Lung (tissue), 12 donors: ENCODE data around the gene PPHLN1. TPM values are rescaled to one million over a fixed set of nuclear protein-coding genes. Genes with fewer than 3 reads are reported as not detected.

ENCODE experiments used
- ATAC-seq: fragments of 200-7000 bp; cut with Tn5 transposase; one replicate; pipeline ENCODE4 v1.9.1; 2020; ENCODE audit warnings: moderate number of reproducible peaks; ENCODE audit not compliant: insufficient read depth, low FRiP score
- DNase-seq, 3 donors: peaks; one replicate each; pipeline ENCODE4 v3.0.0-alpha.2; 2013 to 2017
- H3K27ac ChIP-seq, 2 donors: one replicate each; pipeline ENCODE4 v1.5.1; 2013; ENCODE audit warnings: mild to moderate bottlenecking in 2 of 2, moderate library complexity in 2 of 2, control low read depth in 1 of 2, inconsistent platforms in 1 of 2, low read depth in 1 of 2, low read length in 1 of 2
- H3K27me3 ChIP-seq, 3 donors: one replicate each; pipeline ENCODE4 v1.5.1; 2013; ENCODE audit warnings: low read length in 2 of 3; ENCODE audit not compliant: control insufficient read depth in 3 of 3, insufficient read depth in 3 of 3
- H3K36me3 ChIP-seq, 4 donors: one replicate each; pipeline ENCODE4 v1.5.1; 2013; ENCODE audit warnings: low read length in 4 of 4, mild to moderate bottlenecking in 1 of 4, moderate library complexity in 1 of 4; ENCODE audit not compliant: control insufficient read depth in 4 of 4, insufficient read depth in 4 of 4
- H3K4me1 ChIP-seq, 5 donors: one replicate each; pipeline ENCODE4 v1.5.1; 2013; ENCODE audit warnings: low read length in 5 of 5, mild to moderate bottlenecking in 2 of 5, moderate library complexity in 1 of 5; ENCODE audit not compliant: control insufficient read depth in 5 of 5, insufficient read depth in 5 of 5
- H3K4me3 ChIP-seq: one replicate; pipeline ENCODE4 v1.5.1; 2013; ENCODE audit warnings: mild to moderate bottlenecking, control low read depth, moderate library complexity
- H3K9ac ChIP-seq, 2 donors: one replicate each; pipeline ENCODE4 v1.5.1; 2013; ENCODE audit warnings: low read length in 2 of 2, control low read depth in 1 of 2; ENCODE audit not compliant: insufficient read depth in 1 of 2
- H3K9me3 ChIP-seq, 4 donors: one replicate each; pipeline ENCODE4 v1.5.1; 2013; ENCODE audit warnings: low read length in 3 of 4, mild to moderate bottlenecking in 1 of 4, moderate library complexity in 1 of 4; ENCODE audit not compliant: control insufficient read depth in 4 of 4, insufficient read depth in 3 of 4
- WGBS, 2 donors: extraction: QIAGEN DNeasy Blood & Tissue Kit; methylation state at CpG; one replicate each; pipeline ENCODE4 v1.1.7; 2013; 5-methylcytosine and 5-hydroxymethylcytosine counted together
- polyA plus RNA-seq, 2 donors: library from polyadenylated mRNA; stranded (reverse); fragments of 200-250 nt; gene quantifications; one replicate each; pipeline ENCODE4 v1.2.1, GENCODE V29; 2013
- total RNA-seq, 2 donors: library from RNA; depleted of rRNA in 1 of 2; stranded (reverse); fragments of >200 nt in 1 of 2; gene quantifications; one replicate each; pipeline ENCODE4 v1.2.1, GENCODE V29; 2014 to 2021
- TF ChIP-seq, protein P1 (sequence below): IDR thresholded peaks from 2 replicates; pipeline ENCODE4 v1.5.1; 2012; ENCODE audit warnings: mild to moderate bottlenecking; ENCODE audit errors: control extremely low read depth, extremely low read depth
- donor health status: control.
- donor health status: control.
- donor health status: Bipolar disorder and iron deficiency.
- donor health status: healthy.
- donor health status: DM: yes; HTN: yes; CAD: no.

The PPHLN1 gene
- total and polyA plus RNA-seq, 4 donors, result 26.5 to 72.5 (median 34.3) TPM

DNA sequence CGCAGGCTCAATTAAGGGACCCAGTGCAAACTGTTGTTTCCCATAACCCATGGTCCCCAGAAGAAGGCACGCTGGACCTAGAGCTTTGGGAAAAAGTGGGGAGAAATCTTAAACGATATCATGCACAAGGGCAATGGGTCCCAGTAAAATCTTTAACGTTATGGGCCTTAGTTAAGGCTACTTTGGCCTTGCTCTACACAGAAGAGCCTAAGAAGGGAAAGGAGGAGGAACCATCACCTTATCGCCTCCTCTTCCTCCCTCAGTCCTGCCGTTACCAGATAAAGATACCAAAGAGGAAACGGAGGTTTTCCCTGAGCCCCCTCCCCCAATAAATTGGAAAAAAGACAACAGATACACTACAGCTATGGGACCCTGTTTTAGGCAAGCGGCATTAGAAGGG is 116.9 kb downstream of the PPHLN1 start:
- ATAC-seq, result no peak
- 92 to 93% methylated on average over 8 of the region's 8 CpGs for WGBS, 2 donors
- H3K9me3 ChIP-seq, result peaks cover 0 to 1% (median 0%) of the 10 kb centered on the region in 4 donors
- no peak overlapping the region for H3K27ac ChIP-seq
- H3K27me3 ChIP-seq, result no peaks in the 10 kb centered on the region
- H3K36me3 ChIP-seq, result peaks cover 9 to 20% (median 15%) of the 10 kb centered on the region in 4 donors
- H3K9ac ChIP-seq, result no peak overlapping the region
- H3K4me1 ChIP-seq, result no peaks in the 10 kb centered on the region
- TF ChIP-seq, protein P1, sequence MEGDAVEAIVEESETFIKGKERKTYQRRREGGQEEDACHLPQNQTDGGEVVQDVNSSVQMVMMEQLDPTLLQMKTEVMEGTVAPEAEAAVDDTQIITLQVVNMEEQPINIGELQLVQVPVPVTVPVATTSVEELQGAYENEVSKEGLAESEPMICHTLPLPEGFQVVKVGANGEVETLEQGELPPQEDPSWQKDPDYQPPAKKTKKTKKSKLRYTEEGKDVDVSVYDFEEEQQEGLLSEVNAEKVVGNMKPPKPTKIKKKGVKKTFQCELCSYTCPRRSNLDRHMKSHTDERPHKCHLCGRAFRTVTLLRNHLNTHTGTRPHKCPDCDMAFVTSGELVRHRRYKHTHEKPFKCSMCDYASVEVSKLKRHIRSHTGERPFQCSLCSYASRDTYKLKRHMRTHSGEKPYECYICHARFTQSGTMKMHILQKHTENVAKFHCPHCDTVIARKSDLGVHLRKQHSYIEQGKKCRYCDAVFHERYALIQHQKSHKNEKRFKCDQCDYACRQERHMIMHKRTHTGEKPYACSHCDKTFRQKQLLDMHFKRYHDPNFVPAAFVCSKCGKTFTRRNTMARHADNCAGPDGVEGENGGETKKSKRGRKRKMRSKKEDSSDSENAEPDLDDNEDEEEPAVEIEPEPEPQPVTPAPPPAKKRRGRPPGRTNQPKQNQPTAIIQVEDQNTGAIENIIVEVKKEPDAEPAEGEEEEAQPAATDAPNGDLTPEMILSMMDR, result no peak
- DNase-seq, result no peak
- H3K4me3 ChIP-seq, result no peak overlapping the region

DNA sequence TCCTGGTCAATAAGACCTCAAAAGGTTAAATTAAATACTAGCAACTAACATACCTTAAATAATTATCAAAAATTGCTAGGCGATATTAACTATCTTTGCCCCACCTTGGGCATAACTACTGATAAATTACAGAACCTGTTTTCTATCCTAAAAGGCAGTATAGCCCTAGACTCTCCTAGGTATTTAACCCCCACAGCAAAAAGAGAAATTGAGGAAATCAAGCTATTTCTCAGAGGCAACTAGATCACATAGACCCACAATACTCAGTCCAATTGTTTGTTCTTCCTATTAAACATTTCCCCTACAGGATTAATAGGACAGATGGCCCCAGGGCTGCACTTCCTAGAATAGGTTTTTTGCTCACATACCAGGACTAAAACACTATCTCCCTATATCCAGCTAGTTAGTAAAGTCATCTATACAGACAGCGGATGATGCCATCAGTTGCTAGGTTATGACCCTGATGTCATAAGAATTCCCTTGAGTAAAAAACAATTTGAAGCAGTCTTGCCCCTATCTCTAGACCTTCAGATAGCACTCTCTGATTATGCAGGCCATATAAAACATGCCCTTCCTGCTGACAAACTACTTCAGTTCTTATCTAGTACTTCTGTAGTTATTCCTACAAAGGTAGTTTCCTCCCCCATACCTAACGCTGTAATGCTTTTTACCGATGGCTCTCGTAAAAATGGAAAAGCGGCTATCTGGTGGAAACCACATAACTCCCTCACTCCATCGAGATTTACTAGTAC is 118.4 kb downstream of the PPHLN1 start:
- no peak overlapping the region for H3K27ac ChIP-seq
- no peaks in the 10 kb centered on the region for H3K4me1 ChIP-seq
- 97% methylated on average over 7 of the region's 7 CpGs for WGBS, 2 donors
- DNase-seq (no peak), ATAC-seq (no peak)
- H3K9ac ChIP-seq, result no peak overlapping the region
- TF ChIP-seq, protein P1, result no peak
- H3K4me3 ChIP-seq, result no peak overlapping the region
- no peaks in the 10 kb centered on the region for H3K27me3 ChIP-seq
- H3K9me3 ChIP-seq, result peaks cover 0 to 1% (median 0%) of the 10 kb centered on the region in 4 donors
- H3K36me3 ChIP-seq, result peaks cover 9 to 27% (median 17%) of the 10 kb centered on the region in 4 donors

DNA sequence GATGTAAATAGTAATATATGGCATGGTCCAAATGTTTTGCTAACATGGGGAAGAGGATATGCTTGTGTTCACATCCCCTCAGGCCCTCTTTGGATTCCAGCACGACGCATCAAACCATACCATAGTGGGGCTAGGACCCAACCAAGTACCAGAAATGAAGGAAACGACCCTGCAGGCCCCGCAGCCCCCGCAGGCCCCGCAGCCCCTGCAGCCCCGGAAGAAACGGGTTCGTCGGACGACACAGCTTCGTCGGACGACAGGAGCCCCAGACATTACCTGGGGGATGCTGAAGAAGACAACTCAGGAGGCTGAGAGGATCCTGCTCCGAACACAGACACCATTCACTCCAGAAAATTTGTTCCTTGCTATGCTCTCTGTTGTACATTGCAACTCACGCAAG is 119.9 kb downstream of the PPHLN1 start:
- no peak overlapping the region for H3K27ac ChIP-seq
- DNase-seq (no peak), ATAC-seq (no peak)
- H3K4me3 ChIP-seq, result no peak overlapping the region
- no peaks in the 10 kb centered on the region for H3K27me3 ChIP-seq
- no peak overlapping the region for H3K9ac ChIP-seq
- H3K9me3 ChIP-seq, result peaks cover 0 to 1% (median 0%) of the 10 kb centered on the region in 4 donors
- WGBS, 2 donors, result 95 to 97% methylated on average over 16 of the region's 16 CpGs
- peaks cover 9 to 27% (median 17%) of the 10 kb centered on the region in 4 donors for H3K36me3 ChIP-seq
- H3K4me1 ChIP-seq, result peaks cover 0 to 2% (median 0%) of the 10 kb centered on the region in 5 donors
- TF ChIP-seq, protein P1, result no peak

DNA sequence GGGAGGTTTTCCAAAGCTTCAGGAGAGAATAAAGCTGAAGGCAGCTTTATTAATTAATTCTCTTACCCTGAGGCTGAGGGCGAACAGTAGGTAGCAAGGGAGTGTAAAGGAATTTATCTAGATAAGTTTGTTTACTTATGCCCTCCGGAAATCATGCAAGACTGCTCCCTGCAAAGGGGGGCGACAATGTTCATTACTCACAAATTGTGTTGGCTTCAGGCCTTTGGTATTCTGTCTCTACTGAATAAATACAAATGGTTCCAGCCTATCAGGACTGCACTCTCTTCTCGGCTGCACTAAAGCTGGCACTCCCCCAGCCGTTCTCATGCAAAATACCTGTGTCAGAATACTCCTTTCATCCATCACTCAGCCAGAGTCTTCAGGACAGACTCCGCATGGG is 120.8 kb downstream of the PPHLN1 start:
- H3K9me3 ChIP-seq, result peaks cover 0 to 1% (median 0%) of the 10 kb centered on the region in 4 donors
- no peak overlapping the region for H3K27ac ChIP-seq
- no peak for DNase-seq
- 53 to 73% methylated on average over 6 of the region's 6 CpGs for WGBS, 2 donors
- TF ChIP-seq, protein P1, result no peak
- no peak for ATAC-seq
- no peak overlapping the region for H3K9ac ChIP-seq
- no peaks in the 10 kb centered on the region for H3K27me3 ChIP-seq
- peaks cover 9 to 26% (median 17%) of the 10 kb centered on the region in 4 donors for H3K36me3 ChIP-seq
- H3K4me3 ChIP-seq, result no peak overlapping the region
- H3K4me1 ChIP-seq, result peaks cover 0 to 2% (median 0%) of the 10 kb centered on the region in 5 donors
